Activated T-helper 9 cell treated with anti-CD3 and anti-CD28 coated beads, Interleukin-2, amount 50 U/mL, for 16 hours (primary cell): ENCODE measurements around the gene SOX6.

ENCODE experiments used
- DNase-seq: peaks from one replicate; pipeline ENCODE4 v3.0.0-alpha.2; 2020; ENCODE audit warnings: low read depth

The SOX6 gene

DNA sequence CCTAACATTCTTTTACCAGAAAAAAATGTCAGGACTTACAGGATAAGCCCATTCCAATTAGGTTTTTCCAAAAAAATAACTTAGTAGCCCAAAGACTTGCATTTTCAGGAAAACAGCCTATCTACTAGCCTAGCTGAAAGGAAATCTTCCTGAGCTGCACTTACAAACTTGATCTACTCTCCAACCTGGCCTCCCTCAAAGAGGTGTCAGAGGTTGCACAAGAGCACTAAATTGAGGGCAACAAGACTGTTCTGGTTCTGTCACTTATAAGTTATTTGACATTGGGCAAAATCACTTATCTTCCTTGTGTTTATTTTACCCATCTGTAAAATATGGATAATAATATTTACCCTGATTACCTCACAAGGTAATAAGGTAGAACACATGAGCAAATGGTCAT is 7.9 kb upstream of the SOX6 start:
- DNase-seq, result no peak

- DNase-seq, result no peak
Measured at GRCh38 chr11:16363706-16364105, 7.4 kb upstream of the SOX6 start.

GRCh38 chr11:16361108-16361865 is 4.9 kb upstream of the SOX6 start:
- DNase-seq, result no peak

- DNase-seq, result no peak
Measured at GRCh38 chr11:16359369-16359768, 3.0 kb upstream of the SOX6 start.

- no peak for DNase-seq
Measured at GRCh38 chr11:16358726-16359125, 2.4 kb upstream of the SOX6 start.

DNA sequence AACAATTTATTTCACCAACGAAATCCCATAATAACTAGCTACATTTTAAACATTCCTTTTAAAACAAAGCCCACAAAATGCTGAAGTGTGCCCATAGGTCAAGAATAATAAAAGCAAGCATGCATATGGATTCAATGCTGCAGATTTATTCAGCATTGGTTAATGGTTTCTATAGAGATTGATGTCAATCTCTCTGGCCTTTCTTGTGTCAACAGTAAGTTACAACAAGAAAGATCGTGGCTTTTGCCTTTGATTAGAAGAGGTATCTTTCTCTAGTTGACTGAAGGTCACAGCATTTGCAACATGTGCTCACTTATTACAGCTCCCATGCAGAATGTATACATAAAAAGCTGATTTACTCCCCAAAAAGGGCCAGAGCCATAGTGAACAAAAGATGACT is 1.4 kb upstream of the SOX6 start:
- DNase-seq, result no peak

DNA sequence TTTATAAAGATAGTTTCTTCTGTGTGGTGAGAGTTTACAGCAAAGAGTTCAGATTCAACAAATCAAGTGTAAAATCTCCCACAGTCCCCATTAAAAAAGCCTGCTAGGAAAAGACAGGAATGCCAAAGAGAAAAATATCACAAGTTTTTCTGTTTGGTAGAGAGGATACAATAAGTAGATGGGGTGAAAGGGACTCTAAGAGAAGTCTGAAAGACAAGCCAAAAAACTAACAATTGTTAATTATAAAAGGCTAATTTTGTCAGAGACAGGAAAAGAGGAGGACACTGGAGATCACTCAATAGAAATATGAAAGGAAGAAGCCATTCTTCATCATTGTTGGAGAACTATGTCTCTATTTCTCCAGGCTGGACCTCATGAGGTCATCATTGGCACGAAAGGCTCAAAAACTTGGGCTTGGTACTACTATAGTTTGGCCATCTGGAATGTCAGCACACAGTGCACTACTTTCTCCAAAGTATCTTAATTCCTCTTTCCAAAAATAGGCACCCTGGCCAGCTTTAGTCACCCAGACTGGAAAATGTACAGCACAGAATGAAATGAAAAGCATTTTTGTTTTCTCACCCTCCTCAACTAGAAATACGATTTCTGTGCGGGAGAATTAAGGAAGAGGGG is 531 bp upstream of the SOX6 start:
- no peak for DNase-seq

DNA sequence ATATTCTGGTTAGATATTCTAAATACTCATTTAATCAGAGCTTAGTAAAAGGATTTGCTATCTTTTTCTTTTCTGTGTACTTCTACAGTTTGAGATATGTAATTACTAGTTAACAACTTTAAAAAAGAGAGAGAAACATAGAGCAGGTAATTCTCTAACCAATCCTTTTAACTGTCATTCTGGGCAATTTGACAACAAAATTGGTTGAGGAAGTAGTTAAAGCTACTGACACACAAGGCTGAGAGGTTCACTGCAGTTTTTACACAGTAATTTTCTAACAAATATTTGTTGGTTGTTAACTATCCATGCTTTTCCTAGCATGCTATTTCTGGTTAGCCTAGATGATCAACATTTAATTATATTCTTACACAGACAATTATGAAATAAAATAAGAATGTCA is 3.6 kb downstream of the SOX6 start:
- DNase-seq, result no peak

DNA sequence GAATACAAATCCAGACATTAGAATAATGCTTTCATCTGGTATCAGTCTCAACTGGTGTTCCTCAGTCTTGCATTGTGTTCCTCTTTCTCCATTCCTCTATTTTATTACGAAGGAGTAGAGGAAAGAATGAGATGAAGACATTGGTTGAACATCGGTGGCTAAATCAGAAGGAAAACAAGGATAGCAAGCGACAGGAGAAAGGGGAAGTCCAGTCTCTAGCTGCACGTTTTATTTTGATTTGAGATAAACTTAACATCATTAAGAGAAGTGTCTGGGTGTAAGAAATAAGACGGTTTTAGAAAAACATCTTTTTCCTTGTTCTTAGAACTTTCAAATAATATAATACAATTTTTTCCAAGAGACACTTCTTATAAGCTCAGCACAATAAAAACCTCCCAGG is 6.2 kb downstream of the SOX6 start:
- DNase-seq, result no peak

- no peak for DNase-seq
Measured at GRCh38 chr11:16347928-16348685, 8.2 kb downstream of the SOX6 start.

GRCh38 chr11:16346975-16347374 is 9.4 kb downstream of the SOX6 start:
- DNase-seq, result no peak

GRCh38 chr11:16341853-16342252 is 14.5 kb downstream of the SOX6 start:
- DNase-seq, result no peak

DNA sequence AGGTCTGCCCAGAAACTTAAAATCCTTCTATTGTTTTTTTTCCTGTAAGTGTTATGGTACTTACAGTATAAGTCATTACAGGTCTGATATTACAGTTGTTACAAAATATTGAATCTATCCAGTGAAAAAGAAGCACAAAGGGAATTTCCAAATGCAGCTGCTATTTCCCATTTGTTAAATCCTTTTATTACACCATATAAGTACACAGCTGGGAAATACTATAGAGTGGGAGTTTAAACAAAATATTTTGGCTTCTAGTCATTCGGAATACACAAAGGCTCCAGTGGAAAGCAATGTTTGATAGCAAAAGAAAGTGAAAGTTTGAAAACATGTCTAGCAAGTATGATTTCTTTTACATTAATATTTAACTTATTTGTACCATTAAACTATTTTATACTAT is 18.0 kb downstream of the SOX6 start:
- DNase-seq, result no peak

DNA sequence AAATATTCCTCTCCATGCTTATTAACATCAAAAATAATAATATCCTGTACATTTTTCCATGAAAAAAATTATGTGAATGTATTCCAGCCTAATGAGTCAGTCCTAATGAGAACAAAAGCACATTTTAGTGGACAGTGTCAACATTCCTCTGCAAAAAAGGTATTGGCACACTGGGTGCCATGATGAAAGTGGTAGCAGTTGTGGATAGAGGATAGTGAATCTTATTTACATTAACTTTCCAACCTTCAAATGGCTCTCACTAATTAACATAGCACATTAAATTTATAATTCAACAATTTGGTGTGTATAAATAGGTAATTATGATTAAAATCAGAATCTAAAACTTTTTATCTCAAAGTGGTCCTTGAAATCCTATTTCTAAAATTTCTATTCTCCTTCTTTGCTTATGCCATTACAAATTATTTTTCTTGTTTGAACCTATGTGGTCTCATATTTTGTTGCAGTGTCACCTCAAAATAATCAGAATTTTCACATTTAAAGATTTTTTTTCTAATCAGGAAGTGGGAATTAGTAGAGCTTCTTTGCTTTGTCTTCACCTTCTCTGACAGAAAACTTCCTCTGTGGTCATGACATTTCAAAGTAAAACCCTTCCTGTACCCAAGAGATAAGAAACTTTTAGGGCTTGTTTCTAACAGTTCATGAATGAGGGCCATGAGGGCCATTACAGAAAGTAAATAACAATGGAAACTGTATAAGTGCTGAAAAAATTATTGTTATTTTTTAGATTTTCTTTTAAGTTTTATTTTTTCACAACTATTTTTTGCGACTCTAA is 18.7 kb downstream of the SOX6 start:
- DNase-seq, result no peak

GRCh38 chr11:16336721-16337120 is 19.6 kb downstream of the SOX6 start:
- DNase-seq, result no peak

GRCh38 chr11:16336204-16336603 is 20.1 kb downstream of the SOX6 start:
- no peak for DNase-seq

- no peak for DNase-seq
Measured at GRCh38 chr11:16335236-16335962, 20.9 kb downstream of the SOX6 start.

DNA sequence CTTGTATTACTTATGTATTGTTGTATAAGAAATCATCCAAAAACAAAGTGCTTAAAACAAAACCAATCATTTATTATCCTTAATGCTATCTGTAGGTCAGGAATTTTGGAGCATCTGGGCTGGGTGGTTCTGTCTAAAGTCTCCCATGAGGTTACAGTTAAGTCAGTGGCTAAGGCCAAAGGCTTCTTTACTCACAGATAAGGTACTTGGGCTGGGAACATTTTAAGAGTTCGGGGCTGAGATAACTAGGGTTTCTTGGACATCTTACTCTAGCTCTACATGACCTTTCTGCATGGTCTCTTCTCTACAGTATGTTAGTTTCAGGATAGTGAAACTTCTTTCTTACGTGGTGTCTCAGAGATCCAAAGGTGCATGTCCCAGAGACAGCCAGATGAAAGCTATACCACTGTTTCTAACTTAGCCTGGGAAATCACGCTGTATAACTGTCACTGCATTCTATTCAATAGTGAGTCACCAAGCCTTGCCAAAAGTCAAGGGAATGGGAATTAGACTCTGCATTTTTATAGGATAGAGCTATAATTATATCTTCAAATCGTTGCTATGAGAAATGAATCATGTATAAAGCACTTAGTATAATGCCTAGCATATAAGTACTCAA is 29.6 kb downstream of the SOX6 start:
- no peak for DNase-seq

DNA sequence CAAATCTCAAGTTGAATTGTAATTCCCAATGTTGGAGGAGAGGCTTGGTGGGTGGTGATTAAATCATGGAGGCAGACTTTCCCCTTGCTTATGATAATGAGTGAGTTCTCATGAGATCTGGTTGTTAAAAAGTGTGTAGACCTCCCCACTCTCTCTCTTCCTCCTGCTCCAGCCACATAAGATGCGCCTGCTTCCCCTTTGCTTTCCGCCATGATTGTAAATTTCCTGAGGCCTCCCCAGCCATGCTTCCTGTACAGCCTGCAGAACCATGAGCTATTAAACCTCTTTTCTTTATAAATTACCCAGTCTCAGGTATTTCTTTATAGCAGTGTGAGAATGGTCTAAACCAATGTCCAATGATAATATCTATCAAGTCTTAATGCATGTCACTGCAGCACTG is 34.2 kb downstream of the SOX6 start:
- no peak for DNase-seq

- no peak for DNase-seq
Measured at GRCh38 chr11:16321148-16321547, 35.2 kb downstream of the SOX6 start.

DNA sequence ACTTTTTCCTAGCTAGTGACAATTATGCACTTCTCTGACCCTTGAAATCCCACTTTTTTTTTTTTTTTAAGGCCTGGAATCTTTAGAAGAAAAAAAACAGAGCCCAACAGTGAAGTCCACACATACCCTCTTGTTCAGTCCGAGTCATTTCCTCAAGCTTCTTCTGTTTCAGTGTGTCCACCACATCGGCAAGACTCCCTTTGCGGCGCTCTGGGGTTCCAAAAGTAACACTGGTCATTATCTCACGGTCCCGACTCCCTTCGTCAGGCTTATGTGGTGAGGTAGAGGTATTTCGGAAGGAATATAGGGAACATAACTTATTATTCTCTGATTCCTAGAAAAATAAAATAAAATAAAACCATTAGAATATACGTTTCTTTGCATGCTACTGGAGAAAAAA is 38.0 kb downstream of the SOX6 start:
- no peak for DNase-seq
